HCT116 (cell line): ENCODE data around the gene NOL4L. TPM values are rescaled to one million over a fixed set of nuclear protein-coding genes. Genes with fewer than 3 reads are reported as not detected.

Source experiments
- ATAC-seq: fragments of 200-7000 bp; cut with Tn5 transposase; 2 replicates; pipeline ENCODE4 v1.9.1; 2020; ENCODE audit warnings: mild to moderate bottlenecking, moderate library complexity
- BruUV-seq: library from RNA; stranded (reverse); fragments of 400-500 nt; replicated peaks from 2 replicates; lab custom pipeline; 2021; lab: Mats Ljungman, UMichigan
- CTCF ChIA-PET: fragments of 300-600 bp; sonication (Branson Sonifier 250); formaldehyde crosslinking; loops from one replicate; lab custom pipeline; 2021; ENCODE audit warnings: antibody characterized with exemption; lab: Charles Lee
- POLR2A ChIA-PET: fragments of 300-600, 350-600 bp; sonication (Branson Sonifier 250); formaldehyde crosslinking; loops from one replicate; lab custom pipeline; 2021; ENCODE audit warnings: antibody characterized with exemption; lab: Charles Lee
- RAD21 ChIA-PET, 2 experiments: fragments of 300-600 bp; sonication (Branson Sonifier 250); formaldehyde crosslinking; loops; one replicate each; lab custom pipeline; 2023; ENCODE audit warnings: low total read pairs in 2 of 2; ENCODE audit not compliant: uncharacterized antibody in 2 of 2, unreplicated experiment in 2 of 2, low non-redundant PET in 1 of 2; lab: Charles Lee
- DNase-seq: peaks from one replicate; pipeline ENCODE4 v3.0.0-alpha.2; 2010; ENCODE audit warnings: low read depth, low spot score
- H2AFZ ChIP-seq: fragments of 200-600 bp; shearing (Covaris generic), sonication (generic); 2 replicates; pipeline ENCODE4 v1.6.1; 2017; ENCODE audit warnings: low read depth, mixed run types, mixed read lengths, antibody characterized with exemption, low read length; ENCODE audit not compliant: poor library complexity, severe bottlenecking
- H3K27ac ChIP-seq: 2 replicates; pipeline ENCODE4 v1.5.1; 2012; ENCODE audit warnings: low read depth, low read length
- H3K27me3 ChIP-seq: fragments of 200-600 bp; sonication (generic); 2 replicates; pipeline ENCODE4 v1.6.1; 2016; ENCODE audit warnings: mixed run types, low read length, mixed read lengths; ENCODE audit not compliant: insufficient read depth
- H3K36me3 ChIP-seq, 2 experiments: fragments of 200-500 bp in 1 of 2; fragments of 200-600 bp in 1 of 2; sonication (Bioruptor generic) in 1 of 2; sonication (generic) in 1 of 2; 2 replicates each; pipeline versions ENCODE4 v1.5.1 to v1.6.1; 2014 to 2016; ENCODE audit warnings: low read length in 2 of 2, inconsistent platforms in 1 of 2, mixed read lengths in 1 of 2, mixed run types in 1 of 2; ENCODE audit not compliant: insufficient read depth in 2 of 2, control insufficient read depth in 1 of 2
- H3K4me1 ChIP-seq, 2 experiments: fragments of 200-600 bp in 1 of 2; sonication (generic) in 1 of 2; 2 replicates each; pipeline versions ENCODE4 v1.5.1 to v1.6.1; 2012 to 2017; ENCODE audit warnings: low read length in 2 of 2, inconsistent platforms in 1 of 2, mild to moderate bottlenecking in 1 of 2, mixed read lengths in 1 of 2, mixed run types in 1 of 2, moderate library complexity in 1 of 2; ENCODE audit not compliant: insufficient read depth in 2 of 2, control insufficient read depth in 1 of 2
- H3K4me2 ChIP-seq: fragments of 200-600 bp; sonication (generic); 2 replicates; pipeline ENCODE4 v1.6.1; 2017; ENCODE audit warnings: mixed run types, low read length, mixed read lengths
- H3K4me3 ChIP-seq, 2 experiments: fragments of 200-600 bp in 1 of 2; sonication (generic) in 1 of 2; replicated peaks in 1 of 2; 2 replicates each; pipeline ENCODE4 v1.5.1; 2011 to 2016; ENCODE audit warnings: low read length in 2 of 2, control low read depth in 1 of 2, low read depth in 1 of 2, mild to moderate bottlenecking in 1 of 2, mixed read lengths in 1 of 2, mixed run types in 1 of 2
- H3K79me2 ChIP-seq: fragments of 200-600 bp; sonication (generic); 2 replicates; pipeline ENCODE4 v1.6.1; 2017; ENCODE audit warnings: mild to moderate bottlenecking, mixed run types, low read length, moderate library complexity, mixed read lengths; ENCODE audit not compliant: insufficient read depth
- H3K9ac ChIP-seq: fragments of 200-600 bp; sonication (generic); 2 replicates; pipeline ENCODE4 v1.6.1; 2016; ENCODE audit warnings: low read length, mixed read lengths
- H3K9me2 ChIP-seq: fragments of 200-600 bp; sonication (generic), shearing (Covaris generic); 2 replicates; pipeline ENCODE4 v1.6.1; 2017; ENCODE audit warnings: mixed run types, mild to moderate bottlenecking, moderate library complexity; ENCODE audit not compliant: insufficient read depth
- H3K9me3 ChIP-seq, 2 experiments: fragments of 200-500 bp in 1 of 2; fragments of 200-600 bp in 1 of 2; sonication (Bioruptor generic) in 1 of 2; sonication (generic) in 1 of 2; 2 replicates each; pipeline ENCODE4 v1.6.1; 2014 to 2017; ENCODE audit warnings: low read length in 2 of 2, mixed read lengths in 2 of 2, inconsistent platforms in 1 of 2, low read depth in 1 of 2, mild to moderate bottlenecking in 1 of 2, mixed run types in 1 of 2, moderate library complexity in 1 of 2; ENCODE audit not compliant: control insufficient read depth in 1 of 2, insufficient read depth in 1 of 2
- H4K20me1 ChIP-seq: fragments of 200-600 bp; sonication (generic), shearing (Covaris generic); 2 replicates; pipeline ENCODE4 v1.6.1; 2017; ENCODE audit warnings: mixed run types, mild to moderate bottlenecking, moderate library complexity; ENCODE audit not compliant: insufficient read depth
- CTCF ChIP-seq, 3 experiments: fragments of 200-600 bp in 1 of 3; sonication (generic) in 1 of 3; IDR thresholded peaks in 2 of 3; conservative IDR thresholded peaks in 1 of 3; 2 replicates each; pipeline ENCODE4 v1.5.1; 2012 to 2017; ENCODE audit warnings: low read depth in 2 of 3, low read length in 2 of 3, antibody characterized with exemption in 1 of 3, borderline replicate concordance in 1 of 3, control low read depth in 1 of 3, mild to moderate bottlenecking in 1 of 3, mixed read lengths in 1 of 3, mixed run types in 1 of 3, moderate library complexity in 1 of 3; ENCODE audit not compliant: insufficient read depth in 1 of 3
- EGR1 ChIP-seq: IDR thresholded peaks from 2 replicates; pipeline ENCODE4 v1.6.1; 2012; ENCODE audit warnings: low read depth
- POLR2AphosphoS5 ChIP-seq: IDR thresholded peaks from 2 replicates; pipeline ENCODE4 v1.6.1; 2011; ENCODE audit warnings: mild to moderate bottlenecking, low read depth, low read length, moderate library complexity
- RAD21 ChIP-seq: IDR thresholded peaks from 2 replicates; pipeline ENCODE4 v1.6.1; 2012; ENCODE audit warnings: low read depth, mild to moderate bottlenecking
- SP1 ChIP-seq: IDR thresholded peaks from 2 replicates; pipeline ENCODE4 v1.6.1; 2012; ENCODE audit warnings: low read depth
- ZBTB33 ChIP-seq: IDR thresholded peaks from 2 replicates; pipeline ENCODE4 v1.6.1; 2011; ENCODE audit warnings: mild to moderate bottlenecking, low read length, moderate library complexity; ENCODE audit not compliant: insufficient replicate concordance; ENCODE audit errors: extremely low read depth
- ZFX ChIP-seq: fragments of 450-650 bp; IDR thresholded peaks from 2 replicates; pipeline ENCODE4 v1.6.1; 2017
- ZNF274 ChIP-seq: fragments of 200-500 bp; sonication (Bioruptor generic); IDR thresholded peaks from 2 replicates; pipeline ENCODE4 v1.6.1; 2014; ENCODE audit warnings: mild to moderate bottlenecking, low read depth, low read length, inconsistent platforms
- intact Hi-C: fragments of 100-400 bp; cut with micrococcal nuclease; formaldehyde crosslinking; loops from 2 replicates; pipeline ENCODE4 v1.10.0; 2022
- total RNA-seq: library from RNA; stranded (reverse); gene quantifications from one replicate; pipeline ENCODE4 v1.2.1, GENCODE V29; 2021; ENCODE audit not compliant: unreplicated experiment

Gene NOL4L
- total RNA-seq, 1 experiment from 2014 or later = 5.9 TPM

GRCh38 chr20:32457479-32457986 lies 127.6 kb downstream of the NOL4L start (continued):
- TF ChIP-seq ZBTB33 (no peak), SP1 (no peak), POLR2AphosphoS5 (no peak)

GRCh38 chr20:32456869-32457478 lies 128.2 kb downstream of the NOL4L start:
- DNase-seq = no peak
- Histone ChIP-seq H3K79me2 (no peaks in the 10 kb centered on the region), H4K20me1 (no peaks in the 10 kb centered on the region), H3K27ac (no peak overlapping the region), H3K4me3 (no peak overlapping the region), H3K4me2 (no peak overlapping the region), H3K9ac (no peak overlapping the region), H3K9me2 (no peaks in the 10 kb centered on the region), H3K36me3 (peaks cover 0 to 4% of the 10 kb centered on the region in 2 experiments; a peak in 2 of 4 replicates), H3K27me3 (no peaks in the 10 kb centered on the region), H3K9me3 (no peaks in the 10 kb centered on the region), H2AFZ (no peak overlapping the region), H3K4me1 (no peaks in the 10 kb centered on the region)
- peak; percentile 84 for ATAC-seq
- CTCF ChIA-PET = no interaction called here
- no peak for TF ChIP-seq POLR2AphosphoS5
- TF ChIP-seq EGR1 = peak; percentile 53; the same call in 1 of the 2 replicates
- no peak for TF ChIP-seq ZNF274
- TF ChIP-seq CTCF (IDR thresholded peaks at IDR 0.05 in 2 of 3, conservative IDR thresholded peaks at IDR 0.05 in 1 of 3; ENCODE audit: borderline replicate concordance in 1 of 3, insufficient read depth in 1 of 3, low read depth in 2 of 3, low read length in 2 of 3) = peak; percentile 43 to 72 (median 69); a peak in 5 of 6 replicates
- peak; percentile 68 for TF ChIP-seq RAD21
- TF ChIP-seq ZFX = peak; percentile 19; the same call in 1 of the 2 replicates
- POLR2A ChIA-PET = no interaction called here
- no TSS peak for BruUV-seq
- intact Hi-C loops = no loop called here
- RAD21 ChIA-PET = no interaction called here
